Left lung (tissue), 10 donors: ENCODE data around the gene PRR7. TPM values are rescaled to one million over a fixed set of nuclear protein-coding genes. Genes with fewer than 3 reads are reported as not detected.
A peak's percentile ranks its signal among the peaks of the same experiment; 100 is the strongest.

Source experiments
- ATAC-seq: fragments of 200-7000 bp; cut with Tn5 transposase; one replicate; pipeline ENCODE4 v1.9.1; 2020; ENCODE audit warnings: moderate library complexity
- DNase-seq, 4 donors: peaks; one replicate each; pipeline ENCODE4 v3.0.0-alpha.2; 2013 to 2020
- H3K27ac ChIP-seq, 2 donors: fragments of 200-600 bp; sonication (generic) in 1 of 2; one replicate each; pipeline versions ENCODE4 v1.5.0 to v1.8.0; 2020 to 2021
- H3K27me3 ChIP-seq, 2 donors: fragments of 200-600 bp; sonication (generic) in 1 of 2; one replicate each; pipeline versions ENCODE4 v1.5.0 to v1.8.0; 2020 to 2021
- H3K36me3 ChIP-seq, 2 donors: fragments of 200-600 bp; sonication (generic) in 1 of 2; one replicate each; pipeline versions ENCODE4 v1.5.0 to v1.8.0; 2020 to 2021
- H3K4me1 ChIP-seq, 2 donors: fragments of 200-600 bp; one replicate each; pipeline ENCODE4 v1.8.0; 2021
- H3K4me3 ChIP-seq, 2 donors: fragments of 200-600 bp; sonication (generic) in 1 of 2; one replicate each; pipeline versions ENCODE4 v1.5.0 to v1.8.0; 2020 to 2021; ENCODE audit warnings: mild to moderate bottlenecking in 1 of 2
- H3K9me3 ChIP-seq, 2 donors: fragments of 200-600 bp; sonication (generic) in 1 of 2; one replicate each; pipeline versions ENCODE4 v1.5.0 to v1.8.0; 2020 to 2021
- intact Hi-C, 2 donors: fragments of 100-400 bp; cut with DNase I; formaldehyde crosslinking; loops; one replicate each; pipeline versions ENCODE4 v1.11.2 to v1.14.2; 2022
- polyA plus RNA-seq, 6 donors: library from polyadenylated mRNA; unstranded; fragments of 120-200 nt; gene quantifications; one replicate each; pipeline ENCODE4 v1.2.1, GENCODE V29; 2013; ENCODE audit not compliant: insufficient read length in 6 of 6
- total RNA-seq, 2 donors: library from RNA; stranded (reverse); fragmentation: NEBNext Ultra II Directional; extraction: Animal tissue kit (Norgen Biotek cat#: 25700); gene quantifications; one replicate each; pipeline ENCODE4 v1.2.1, GENCODE V29; 2021
- TF ChIP-seq, protein P1 (sequence below), 2 donors: fragments of 200-600 bp; sonication (generic) in 1 of 2; IDR thresholded peaks; one replicate each; pipeline versions ENCODE4 v1.5.0 to v1.8.0; 2021; ENCODE audit warnings: antibody characterized with exemption in 2 of 2
- donor health status: DM: no; HTN: yes; CAD: no.
- donor health status: DM: no; HTN: no; CAD: no.

PRR7 gene
- total and polyA plus RNA-seq, 8 donors: 0.30 to 4.1 (median 1.0) TPM

DNA sequence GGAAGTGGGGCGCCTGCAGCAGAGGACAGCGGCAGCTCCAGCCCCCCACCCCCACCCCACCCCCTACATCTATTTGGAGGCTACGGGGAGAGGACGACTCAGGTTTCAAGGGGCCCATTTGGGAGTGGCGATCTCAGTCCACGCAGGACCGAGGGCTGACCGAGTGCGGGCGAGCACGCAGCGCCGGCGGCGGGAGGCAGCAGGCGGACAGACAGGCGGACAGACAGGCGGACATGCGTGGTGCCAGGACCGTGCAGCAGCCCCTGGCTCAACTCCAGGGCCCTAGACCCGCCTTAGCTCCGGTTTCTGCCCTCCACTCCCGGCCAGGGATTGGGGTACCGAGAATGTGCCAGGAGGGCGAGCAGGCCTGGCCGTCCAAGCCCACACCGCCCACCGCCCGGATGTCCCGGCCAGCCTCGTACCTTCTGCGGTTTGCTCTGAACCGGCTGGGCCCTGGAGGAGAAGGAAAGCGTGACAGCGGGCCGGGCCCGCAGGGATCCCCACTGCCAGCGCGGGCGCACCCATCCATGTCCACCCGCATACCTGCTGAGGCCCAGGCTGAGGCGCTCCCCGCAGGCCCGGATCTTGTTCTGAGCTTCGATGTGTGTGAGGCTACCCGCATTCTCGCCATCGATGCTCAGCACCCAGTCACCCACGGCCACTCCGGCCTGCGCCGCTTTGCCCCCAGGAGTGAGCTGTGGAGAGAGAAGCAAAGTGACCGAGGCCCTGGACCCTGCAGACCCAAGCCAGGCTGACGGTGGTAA lies 45.6 kb downstream of the PRR7 start:
- no peaks in the 10 kb centered on the region for H3K27me3 ChIP-seq
- ATAC-seq (no peak), DNase-seq (peak in 1 of 4 donors; percentile 76)
- no peaks in the 10 kb centered on the region for H3K9me3 ChIP-seq
- no peak overlapping the region for H3K27ac ChIP-seq
- H3K4me1 ChIP-seq: peaks cover 32 to 62% of the 10 kb centered on the region in 2 donors
- intact Hi-C loops: no loop called here
- H3K36me3 ChIP-seq: peaks cover 0 to 61% of the 10 kb centered on the region in 2 donors
- TF ChIP-seq, protein P1, sequence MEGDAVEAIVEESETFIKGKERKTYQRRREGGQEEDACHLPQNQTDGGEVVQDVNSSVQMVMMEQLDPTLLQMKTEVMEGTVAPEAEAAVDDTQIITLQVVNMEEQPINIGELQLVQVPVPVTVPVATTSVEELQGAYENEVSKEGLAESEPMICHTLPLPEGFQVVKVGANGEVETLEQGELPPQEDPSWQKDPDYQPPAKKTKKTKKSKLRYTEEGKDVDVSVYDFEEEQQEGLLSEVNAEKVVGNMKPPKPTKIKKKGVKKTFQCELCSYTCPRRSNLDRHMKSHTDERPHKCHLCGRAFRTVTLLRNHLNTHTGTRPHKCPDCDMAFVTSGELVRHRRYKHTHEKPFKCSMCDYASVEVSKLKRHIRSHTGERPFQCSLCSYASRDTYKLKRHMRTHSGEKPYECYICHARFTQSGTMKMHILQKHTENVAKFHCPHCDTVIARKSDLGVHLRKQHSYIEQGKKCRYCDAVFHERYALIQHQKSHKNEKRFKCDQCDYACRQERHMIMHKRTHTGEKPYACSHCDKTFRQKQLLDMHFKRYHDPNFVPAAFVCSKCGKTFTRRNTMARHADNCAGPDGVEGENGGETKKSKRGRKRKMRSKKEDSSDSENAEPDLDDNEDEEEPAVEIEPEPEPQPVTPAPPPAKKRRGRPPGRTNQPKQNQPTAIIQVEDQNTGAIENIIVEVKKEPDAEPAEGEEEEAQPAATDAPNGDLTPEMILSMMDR (IDR thresholded peaks at IDR 0.05): no peak
- H3K4me3 ChIP-seq: no peak overlapping the region

GRCh38 chr5:177492841-177493240 lies 46.2 kb downstream of the PRR7 start:
- peaks cover 32 to 63% of the 10 kb centered on the region in 2 donors for H3K4me1 ChIP-seq
- H3K27ac ChIP-seq: peak overlapping the region in 1 of 2 donors; percentile 92
- intact Hi-C loops: no loop called here

GRCh38 chr5:177493795-177494345 lies 47.3 kb downstream of the PRR7 start:
- TF ChIP-seq, protein P1 (IDR thresholded peaks at IDR 0.05): no peak
- Histone ChIP-seq H3K36me3 (peaks cover 0 to 44% of the 10 kb centered on the region in 2 donors), H3K9me3 (no peaks in the 10 kb centered on the region), H3K4me1 (peaks cover 36 to 73% of the 10 kb centered on the region in 2 donors), H3K27me3 (peaks cover 0 to 9% of the 10 kb centered on the region in 2 donors), H3K4me3 (peak overlapping the region in 1 of 2 donors; percentile 73), H3K27ac (peak overlapping the region; percentile 91 to 92)
- no peak for ATAC-seq
- intact Hi-C loops: no loop called here
- DNase-seq: no peak

More at GRCh38 chr5:177492841-177493240, 46.2 kb downstream of the PRR7 start:
- H3K4me3 ChIP-seq: no peak overlapping the region
- ATAC-seq (no peak), DNase-seq (no peak)
- no peaks in the 10 kb centered on the region for H3K9me3 ChIP-seq
- TF ChIP-seq, protein P1 (IDR thresholded peaks at IDR 0.05): no peak
- peaks cover 0 to 54% of the 10 kb centered on the region in 2 donors for H3K36me3 ChIP-seq
- H3K27me3 ChIP-seq: no peaks in the 10 kb centered on the region

GRCh38 chr5:177494346-177495195 lies 48.0 kb downstream of the PRR7 start:
- H3K27me3 ChIP-seq: peaks cover 0 to 10% of the 10 kb centered on the region in 2 donors
- peaks cover 0 to 37% of the 10 kb centered on the region in 2 donors for H3K36me3 ChIP-seq
- ATAC-seq (peak; percentile 15), DNase-seq (peak in 3 of 4 donors; percentile 79 to 88 (median 86))
- TF ChIP-seq, protein P1 (IDR thresholded peaks at IDR 0.05): no peak
- H3K9me3 ChIP-seq: no peaks in the 10 kb centered on the region
- peak overlapping the region; percentile 91 to 92 for H3K27ac ChIP-seq
- H3K4me3 ChIP-seq: peak overlapping the region in 1 of 2 donors; percentile 73
- H3K4me1 ChIP-seq: peaks cover 36 to 76% of the 10 kb centered on the region in 2 donors
- intact Hi-C loops: no loop called here
